Sigmoid colon (tissue), 4 donors: Measurements from ENCODE around the gene SEC14L6.

Experiments used
- CTCF ChIP-seq, 4 experiments: fragments of 450-650 bp in 3 of 4; fragments of 200-600 bp in 1 of 4; IDR thresholded peaks; one replicate each; pipeline ENCODE4 v1.5.1; 2016 to 2019; ENCODE audit warnings: antibody characterized with exemption in 4 of 4, mild to moderate bottlenecking in 3 of 4, moderate library complexity in 2 of 4
- EP300 ChIP-seq, 4 donors: sonication (generic); formaldehyde crosslinking; IDR thresholded peaks; one replicate each; pipeline ENCODE4 v1.6.1; 2017; ENCODE audit warnings: antibody characterized with exemption in 4 of 4
- POLR2AphosphoS5 ChIP-seq, 4 donors: sonication (generic); formaldehyde crosslinking; IDR thresholded peaks; one replicate each; pipeline ENCODE4 v1.6.1; 2017; ENCODE audit warnings: antibody characterized with exemption in 4 of 4

DNA sequence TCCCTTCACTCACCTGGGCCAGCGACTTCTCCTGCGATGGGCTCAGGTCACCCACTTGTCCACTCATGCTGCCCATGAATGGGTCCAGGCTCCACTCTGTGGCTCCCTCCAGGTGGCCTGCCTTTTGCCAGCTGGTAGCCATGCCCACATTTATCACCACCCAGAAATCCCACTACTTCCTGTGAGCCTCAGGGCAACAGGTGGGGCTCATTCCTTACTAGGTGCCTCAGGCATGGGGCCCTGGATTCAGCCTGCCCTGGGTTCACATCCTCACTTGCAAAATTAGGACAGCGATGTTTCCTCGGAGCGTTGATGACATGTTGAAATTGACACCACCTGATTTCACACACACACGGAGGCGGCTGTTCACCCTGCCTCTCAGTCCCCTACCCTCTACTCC lies at the start of gene SEC14L6:
- TF ChIP-seq CTCF (IDR thresholded peaks at IDR 0.05) (no peak), POLR2AphosphoS5 (IDR thresholded peaks at IDR 0.05) (no peak), EP300 (IDR thresholded peaks at IDR 0.05) (no peak)
